Prostate gland (tissue), 2 donors: ENCODE results near the gene GATAD2B. TPM values are rescaled to one million over a fixed set of nuclear protein-coding genes. Genes with fewer than 3 reads are reported as not detected.
A peak's percentile ranks its signal among the peaks of the same experiment; 100 is the strongest.

ENCODE experiments used
- DNase-seq: peaks from one replicate; pipeline ENCODE4 v3.0.0-alpha.2; 2019; ENCODE audit warnings: low spot score
- H3K27ac ChIP-seq, 2 donors: fragments of 200-600 bp; sonication (generic); 2 replicates each; pipeline ENCODE4 v1.5.1; 2017 to 2019
- H3K27me3 ChIP-seq: fragments of 200-600 bp; sonication (generic); replicated peaks from 2 replicates; pipeline ENCODE4 v1.5.1; 2019; ENCODE audit not compliant: insufficient read depth
- H3K36me3 ChIP-seq, 2 donors: fragments of 200-600 bp; sonication (generic); 1 replicate in 1 of 2; 2 replicates in 1 of 2; pipeline versions ENCODE4 v1.5.1 to v1.8.1; 2017 to 2019
- H3K4me1 ChIP-seq: fragments of 200-600 bp; sonication (generic); replicated peaks from 2 replicates; pipeline ENCODE4 v1.5.1; 2019
- H3K4me3 ChIP-seq, 2 donors: fragments of 200-600 bp; sonication (generic); 2 replicates each; pipeline ENCODE4 v1.5.1; 2017 to 2019
- H3K9me3 ChIP-seq: fragments of 200-600 bp; sonication (generic); 2 replicates; pipeline ENCODE4 v1.5.1; 2017
- POLR2A ChIP-seq: fragments of 450-650 bp; IDR thresholded peaks from one replicate; pipeline ENCODE4 v1.6.1; 2016; ENCODE audit warnings: antibody characterized with exemption, mild to moderate bottlenecking
- POLR2AphosphoS5 ChIP-seq: sonication (generic); formaldehyde crosslinking; IDR thresholded peaks from one replicate; pipeline ENCODE4 v1.6.1; 2017; ENCODE audit warnings: antibody characterized with exemption
- WGBS: methylation state at CpG from one replicate; pipeline ENCODE4 v1.1.5; 2018; 5-methylcytosine and 5-hydroxymethylcytosine counted together
- intact Hi-C: fragments of 100-400 bp; cut with DNase I; formaldehyde crosslinking; loops from one replicate; pipeline ENCODE4 v1.14.2; 2022
- total RNA-seq, 2 donors: library from RNA; depleted of rRNA; stranded (reverse); fragments of >200 nt; gene quantifications; one replicate each; pipeline ENCODE4 v1.1.0, GENCODE V29; 2016
- TF ChIP-seq, protein P1 (sequence below), 4 experiments: fragments of 200-600 bp in 2 of 4; fragments of 450-650 bp in 2 of 4; sonication (generic) in 2 of 4; IDR thresholded peaks; 1 replicate in 3 of 4; 2 replicates in 1 of 4; pipeline ENCODE4 v1.5.1; 2016 to 2019; ENCODE audit warnings: antibody characterized with exemption in 4 of 4, mild to moderate bottlenecking in 2 of 4, moderate library complexity in 2 of 4

The GATAD2B gene
- 10 to 100 TPM; 24.5 to 29.7 TPM for total RNA-seq

GRCh38 chr1:153922972-153923925 is at the start of gene GATAD2B:
GATAD2B (minus strand) TSS chr1:153922972; CDS start chr1:153828347, 94,625 bp downstream.
- H3K27ac ChIP-seq, result peak within 1 kb of the TSS; percentile 88 to 95
- intact Hi-C loops, result loop anchor here (2.0 kb wide), 1 partner anchor 132 kb away; no protein-coding TSS in a partner anchor
- peak; percentile 100 for DNase-seq
- no peaks in the 10 kb centered on the region for H3K9me3 ChIP-seq
- TF ChIP-seq, protein P1, sequence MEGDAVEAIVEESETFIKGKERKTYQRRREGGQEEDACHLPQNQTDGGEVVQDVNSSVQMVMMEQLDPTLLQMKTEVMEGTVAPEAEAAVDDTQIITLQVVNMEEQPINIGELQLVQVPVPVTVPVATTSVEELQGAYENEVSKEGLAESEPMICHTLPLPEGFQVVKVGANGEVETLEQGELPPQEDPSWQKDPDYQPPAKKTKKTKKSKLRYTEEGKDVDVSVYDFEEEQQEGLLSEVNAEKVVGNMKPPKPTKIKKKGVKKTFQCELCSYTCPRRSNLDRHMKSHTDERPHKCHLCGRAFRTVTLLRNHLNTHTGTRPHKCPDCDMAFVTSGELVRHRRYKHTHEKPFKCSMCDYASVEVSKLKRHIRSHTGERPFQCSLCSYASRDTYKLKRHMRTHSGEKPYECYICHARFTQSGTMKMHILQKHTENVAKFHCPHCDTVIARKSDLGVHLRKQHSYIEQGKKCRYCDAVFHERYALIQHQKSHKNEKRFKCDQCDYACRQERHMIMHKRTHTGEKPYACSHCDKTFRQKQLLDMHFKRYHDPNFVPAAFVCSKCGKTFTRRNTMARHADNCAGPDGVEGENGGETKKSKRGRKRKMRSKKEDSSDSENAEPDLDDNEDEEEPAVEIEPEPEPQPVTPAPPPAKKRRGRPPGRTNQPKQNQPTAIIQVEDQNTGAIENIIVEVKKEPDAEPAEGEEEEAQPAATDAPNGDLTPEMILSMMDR (IDR thresholded peaks at IDR 0.05), result peak in 1 of 4 experiments; percentile 5
- TF ChIP-seq POLR2A (peak; percentile 59), POLR2AphosphoS5 (peak; percentile 92)
- under 1% methylated on average over 53 of the region's 53 CpGs for whole genome bisulfite sequencing
- peak within 1 kb of the TSS; percentile 71 to 91 for H3K4me3 ChIP-seq
- peaks cover 16% of the 10 kb centered on the region for H3K4me1 ChIP-seq
- no peaks in the 10 kb centered on the region for H3K36me3 ChIP-seq
- no peaks in the 10 kb centered on the region for H3K27me3 ChIP-seq

DNA sequence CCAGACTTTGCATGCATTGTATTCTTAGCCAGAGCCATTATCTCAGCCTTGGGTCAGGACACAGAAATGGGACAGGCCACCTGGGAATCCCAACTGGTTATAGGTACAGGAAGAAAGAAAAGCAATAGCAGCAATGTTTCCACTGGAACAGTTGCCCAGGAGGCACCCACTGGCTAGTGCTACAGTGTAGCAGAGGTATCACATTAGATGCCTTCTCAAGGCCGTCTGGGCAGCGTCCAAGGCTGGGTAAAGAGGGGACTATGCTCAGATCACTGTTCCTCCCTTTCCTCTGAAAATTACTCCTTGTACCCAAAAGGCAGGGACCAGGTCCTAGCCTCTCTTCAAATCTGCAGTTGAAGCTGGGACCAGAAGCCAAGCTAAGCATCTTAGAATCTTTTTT is 47.6 kb upstream of the GATAD2B start:
- 88% methylated on average over 2 of the region's 2 CpGs for WGBS
- intact Hi-C loops, result no loop called here
- TF ChIP-seq, protein P1 (IDR thresholded peaks at IDR 0.05), result no peak
- TF ChIP-seq POLR2A (no peak), POLR2AphosphoS5 (no peak)
- Histone ChIP-seq H3K9me3 (no peaks in the 10 kb centered on the region), H3K36me3 (no peaks in the 10 kb centered on the region), H3K4me1 (peaks cover 3% of the 10 kb centered on the region), H3K27me3 (no peaks in the 10 kb centered on the region), H3K4me3 (no peak overlapping the region), H3K27ac (peak overlapping the region in 1 of 2 donors; percentile 97)
- no peak for DNase-seq

DNA sequence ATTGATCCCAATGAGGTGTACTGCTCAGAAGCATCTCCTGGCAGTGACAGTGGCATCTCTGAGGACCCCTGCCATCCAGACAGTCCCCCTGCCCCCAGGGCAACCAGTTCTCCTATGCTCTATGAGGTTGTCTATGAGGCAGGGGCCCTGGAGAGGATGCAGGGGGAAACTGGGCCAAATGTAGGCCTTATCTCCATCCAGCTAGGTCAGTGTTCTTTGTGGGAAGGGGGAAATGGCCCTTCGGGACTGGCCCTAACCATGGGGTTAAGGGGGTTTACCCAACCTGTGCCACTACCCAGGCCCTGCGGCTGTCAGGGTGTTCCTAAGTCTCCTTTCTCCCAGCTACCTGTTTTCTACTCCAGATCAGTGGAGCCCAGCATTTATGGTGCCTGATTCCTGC is 46.2 kb upstream of the GATAD2B start:
- H3K4me3 ChIP-seq, result peak overlapping the region; percentile 60 to 65
- H3K27me3 ChIP-seq, result no peaks in the 10 kb centered on the region
- WGBS, result 64% methylated on average over 2 of the region's 2 CpGs
- intact Hi-C loops, result no loop called here
- no peak for TF ChIP-seq POLR2AphosphoS5
- no peak for TF ChIP-seq POLR2A
- TF ChIP-seq, protein P1 (IDR thresholded peaks at IDR 0.05), result no peak
- no peak for DNase-seq
- H3K4me1 ChIP-seq, result peaks cover 4% of the 10 kb centered on the region
- H3K36me3 ChIP-seq, result no peaks in the 10 kb centered on the region
- no peaks in the 10 kb centered on the region for H3K9me3 ChIP-seq
- peak overlapping the region; percentile 97 for H3K27ac ChIP-seq

- Histone ChIP-seq H3K4me3 (peak overlapping the region; percentile 60 to 65), H3K36me3 (no peaks in the 10 kb centered on the region), H3K27ac (peak overlapping the region; percentile 97), H3K27me3 (no peaks in the 10 kb centered on the region), H3K9me3 (no peaks in the 10 kb centered on the region), H3K4me1 (peaks cover 4% of the 10 kb centered on the region)
- WGBS, result 7% methylated on average over 13 of the region's 13 CpGs
- intact Hi-C loops, result no loop called here
- TF ChIP-seq POLR2AphosphoS5, result no peak
- TF ChIP-seq, protein P1 (IDR thresholded peaks at IDR 0.05), result no peak
- no peak for TF ChIP-seq POLR2A
- DNase-seq, result peak; percentile 36
These were observed 45.6 kb upstream of the GATAD2B start for GRCh38 chr1:153968408-153968807.
